ENCODE measurements around the gene ABCE1.

DNA sequence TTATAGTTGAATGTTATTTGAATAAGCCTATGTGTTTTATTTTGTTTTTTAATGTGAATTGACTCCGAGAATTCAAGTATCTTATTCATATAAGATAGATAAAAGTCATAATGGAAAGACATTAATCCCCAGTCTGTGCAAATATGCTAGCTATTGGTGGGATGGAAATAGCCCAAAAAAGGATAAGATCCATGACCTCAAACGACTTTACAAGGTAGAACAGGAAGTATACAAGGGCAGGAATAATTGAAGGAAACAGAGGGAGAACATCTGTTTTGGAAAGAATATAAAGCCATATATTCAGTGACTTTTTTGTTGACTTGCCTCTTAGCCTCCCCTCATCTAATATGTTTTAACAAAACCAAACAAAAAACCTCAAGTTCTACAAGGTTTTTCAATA is 9.0 kb downstream of the ABCE1 start:
- TF ChIP-seq POLR2AphosphoS5 (IDR thresholded peaks at IDR 0.05; ENCODE audit: low read depth, low read length) (no peak), POLR2A (IDR thresholded peaks at IDR 0.05; ENCODE audit: low read depth, low read length) (no peak)
